ENCODE data around the gene ZNF609. TPM values are rescaled to one million over a fixed set of nuclear protein-coding genes. Genes with fewer than 3 reads are reported as not detected.
"Not testable (repeated sequence)": the region's sequence is repeated elsewhere in the genome, so short reads cannot be mapped to it uniquely, and the experiment has no call there.

Gene ZNF609
- total RNA-seq, 2 experiments from 2014 or later = 39.8 to 44.5 TPM

GRCh38 chr15:64476550-64476949, 16.2 kb downstream of the ZNF609 start:
- ATAC-seq = peak; percentile 63
- H3K27ac Mint-ChIP-seq = peak overlapping the region; percentile 51
- no peak overlapping the region for H3K4me3 Mint-ChIP-seq
- peaks cover 28% of the 10 kb centered on the region for H3K4me1 Mint-ChIP-seq
- CTCF ChIA-PET = interaction anchor here (1.1 kb wide), 1 partner anchor 13 kb away, joined by 3 read pairs; no protein-coding TSS in a partner anchor
- H3K36me3 Mint-ChIP-seq (ENCODE audit: low read depth) = peaks cover 17% of the 10 kb centered on the region
- POLR2A ChIA-PET = interaction anchor here (0.6 to 0.8 kb wide), 2 partner anchors 17 to 33 kb away, joined by 3 to 4 read pairs; no protein-coding TSS in a partner anchor
- no peak for DNase-seq
- intact Hi-C loops (cut with DNase I, micrococcal nuclease) = no loop called here
- H3K27me3 Mint-ChIP-seq = no peaks in the 10 kb centered on the region
- H3K9me3 Mint-ChIP-seq (ENCODE audit: low read depth) = no peaks in the 10 kb centered on the region

GRCh38 chr15:64478863-64479262, 18.5 kb downstream of the ZNF609 start:
- no peak overlapping the region for H3K4me3 Mint-ChIP-seq
- H3K27ac Mint-ChIP-seq = no peak overlapping the region
- no peaks in the 10 kb centered on the region for H3K9me3 Mint-ChIP-seq (ENCODE audit: low read depth)
- intact Hi-C loops (cut with DNase I, micrococcal nuclease) = no loop called here
- DNase-seq = no peak
- H3K36me3 Mint-ChIP-seq (ENCODE audit: low read depth) = peaks cover 16% of the 10 kb centered on the region
- POLR2A ChIA-PET = no interaction called here
- H3K4me1 Mint-ChIP-seq = peaks cover 32% of the 10 kb centered on the region
- no peaks in the 10 kb centered on the region for H3K27me3 Mint-ChIP-seq
- ATAC-seq = no peak
- CTCF ChIA-PET = interaction anchor here (0.6 kb wide), 1 partner anchor 11 kb away, joined by 3 read pairs; no protein-coding TSS in a partner anchor

GRCh38 chr15:64480891-64481290, 20.5 kb downstream of the ZNF609 start:
- POLR2A ChIA-PET = no interaction called here
- peaks cover 15% of the 10 kb centered on the region for H3K36me3 Mint-ChIP-seq (ENCODE audit: low read depth)
- H3K4me1 Mint-ChIP-seq = peaks cover 30% of the 10 kb centered on the region
- H3K27ac Mint-ChIP-seq = no peak overlapping the region
- DNase-seq (no peak), ATAC-seq (no peak)
- intact Hi-C loops (cut with DNase I, micrococcal nuclease) = no loop called here
- H3K4me3 Mint-ChIP-seq = no peak overlapping the region
- CTCF ChIA-PET = interaction anchor here (0.7 to 1.3 kb wide), 3 partner anchors 13 to 1242 kb away, joined by 3 to 4 read pairs (median 3); no protein-coding TSS in a partner anchor
- H3K27me3 Mint-ChIP-seq = no peaks in the 10 kb centered on the region
- H3K9me3 Mint-ChIP-seq (ENCODE audit: low read depth) = no peaks in the 10 kb centered on the region

GRCh38 chr15:64483749-64484148, 23.4 kb downstream of the ZNF609 start:
- Mint-ChIP-seq H3K36me3 (ENCODE audit: low read depth) (peaks cover 24% of the 10 kb centered on the region), H3K27me3 (no peaks in the 10 kb centered on the region), H3K4me1 (peaks cover 19% of the 10 kb centered on the region), H3K27ac (no peak overlapping the region), H3K4me3 (no peak overlapping the region), H3K9me3 (ENCODE audit: low read depth) (no peaks in the 10 kb centered on the region)
- CTCF ChIA-PET = interaction anchor here (0.6 to 0.9 kb wide), 4 partner anchors 53 to 536 kb away, joined by 3 to 5 read pairs (median 3); no protein-coding TSS in a partner anchor
- POLR2A ChIA-PET = no interaction called here
- no peak for DNase-seq
- no peak for ATAC-seq
- intact Hi-C loops (cut with DNase I, micrococcal nuclease) = no loop called here

GRCh38 chr15:64485796-64486195, 25.4 kb downstream of the ZNF609 start:
- Mint-ChIP-seq H3K36me3 (ENCODE audit: low read depth) (peaks cover 31% of the 10 kb centered on the region), H3K4me1 (peaks cover 20% of the 10 kb centered on the region), H3K27me3 (no peaks in the 10 kb centered on the region), H3K27ac (no peak overlapping the region), H3K4me3 (no peak overlapping the region), H3K9me3 (ENCODE audit: low read depth) (no peaks in the 10 kb centered on the region)
- CTCF ChIA-PET = interaction anchor here (0.9 kb wide), 1 partner anchor 13 kb away, joined by 3 read pairs; no protein-coding TSS in a partner anchor
- DNase-seq (no peak), ATAC-seq (peak; percentile 47)
- intact Hi-C loops (cut with DNase I, micrococcal nuclease) = no loop called here
- POLR2A ChIA-PET = no interaction called here

GRCh38 chr15:64490598-64491259, 30.4 kb downstream of the ZNF609 start:
- Mint-ChIP-seq H3K4me1 (peaks cover 43% of the 10 kb centered on the region), H3K27ac (no peak overlapping the region), H3K36me3 (ENCODE audit: low read depth) (peaks cover 35% of the 10 kb centered on the region), H3K4me3 (no peak overlapping the region), H3K9me3 (ENCODE audit: low read depth) (no peaks in the 10 kb centered on the region), H3K27me3 (no peaks in the 10 kb centered on the region)
- POLR2A ChIA-PET = interaction anchor here (0.6 kb wide), 1 partner anchor 17 kb away, joined by 15 read pairs; no protein-coding TSS in a partner anchor
- CTCF ChIA-PET = interaction anchor here (0.7 to 1.4 kb wide), 2 partner anchors 8 to 13 kb away, joined by 4 to 5 read pairs; no protein-coding TSS in a partner anchor
- DNase-seq (no peak), ATAC-seq (no peak)
- intact Hi-C loops (cut with DNase I, micrococcal nuclease) = no loop called here

- intact Hi-C loops (cut with DNase I, micrococcal nuclease) = no loop called here
- H3K4me3 Mint-ChIP-seq = no peak overlapping the region
- no peak overlapping the region for H3K27ac Mint-ChIP-seq
Observed at GRCh38 chr15:64493641-64494040, 33.3 kb downstream of the ZNF609 start.

GRCh38 chr15:64495968-64496367, 35.6 kb downstream of the ZNF609 start:
- ATAC-seq; DNase-seq; POLR2A ChIA-PET; CTCF ChIA-PET; H3K9me3 Mint-ChIP-seq (ENCODE audit: low read depth); intact Hi-C loops (cut with DNase I, micrococcal nuclease); H3K27me3 Mint-ChIP-seq; H3K4me3 Mint-ChIP-seq: not testable (repeated sequence)
- Mint-ChIP-seq H3K4me1 (peaks cover 78% of the 10 kb centered on the region), H3K36me3 (ENCODE audit: low read depth) (peaks cover 36% of the 10 kb centered on the region), H3K27ac (peak overlapping the region; percentile 7)

More at GRCh38 chr15:64493641-64494040, 33.3 kb downstream of the ZNF609 start:
- Mint-ChIP-seq H3K4me1 (peaks cover 61% of the 10 kb centered on the region), H3K36me3 (ENCODE audit: low read depth) (peaks cover 27% of the 10 kb centered on the region), H3K27me3 (no peaks in the 10 kb centered on the region), H3K9me3 (ENCODE audit: low read depth) (no peaks in the 10 kb centered on the region)
- DNase-seq = no peak
- ATAC-seq = no peak
- POLR2A ChIA-PET = interaction anchor here (0.6 kb wide), 1 partner anchor 17 kb away, joined by 8 read pairs; no protein-coding TSS in a partner anchor
- CTCF ChIA-PET = interaction anchor here (1.6 kb wide), 1 partner anchor 10 kb away, joined by 4 read pairs; no protein-coding TSS in a partner anchor

GRCh38 chr15:64500695-64501395, 40.5 kb downstream of the ZNF609 start:
- CTCF ChIA-PET = interaction anchor here (0.6 to 1.2 kb wide), 4 partner anchors 34 to 1854 kb away, joined by 3 read pairs; no protein-coding TSS in a partner anchor
- intact Hi-C loops (cut with DNase I, micrococcal nuclease) = no loop called here

GRCh38 chr15:64501396-64501715, 41.0 kb downstream of the ZNF609 start:
- no peaks in the 10 kb centered on the region for H3K9me3 Mint-ChIP-seq (ENCODE audit: low read depth)
- POLR2A ChIA-PET = interaction anchor here (0.7 to 0.9 kb wide), 2 partner anchors 9 to 114 kb away, joined by 3 to 6 read pairs; no protein-coding TSS in a partner anchor
- ATAC-seq = no peak
- intact Hi-C loops (cut with DNase I, micrococcal nuclease) = no loop called here
- peaks cover 83% of the 10 kb centered on the region for H3K4me1 Mint-ChIP-seq
- H3K36me3 Mint-ChIP-seq (ENCODE audit: low read depth) = peaks cover 30% of the 10 kb centered on the region
- no peak for DNase-seq
- no peak overlapping the region for H3K4me3 Mint-ChIP-seq
- CTCF ChIA-PET = interaction anchor here (0.8 to 1.2 kb wide), 3 partner anchors 35 to 94 kb away, joined by 3 read pairs; no protein-coding TSS in a partner anchor
- H3K27ac Mint-ChIP-seq = peak overlapping the region; percentile 3
- H3K27me3 Mint-ChIP-seq = no peaks in the 10 kb centered on the region

More at GRCh38 chr15:64500695-64501395, 40.5 kb downstream of the ZNF609 start:
- peaks cover 87% of the 10 kb centered on the region for H3K4me1 Mint-ChIP-seq
- DNase-seq = no peak
- H3K9me3 Mint-ChIP-seq (ENCODE audit: low read depth) = no peaks in the 10 kb centered on the region
- peaks cover 34% of the 10 kb centered on the region for H3K36me3 Mint-ChIP-seq (ENCODE audit: low read depth)
- no peak for ATAC-seq
- POLR2A ChIA-PET = interaction anchor here (0.7 to 0.9 kb wide), 2 partner anchors 9 to 115 kb away, joined by 3 to 6 read pairs; no protein-coding TSS in a partner anchor
- peak overlapping the region; percentile 3 for H3K27ac Mint-ChIP-seq
- H3K27me3 Mint-ChIP-seq = no peaks in the 10 kb centered on the region
- H3K4me3 Mint-ChIP-seq = no peak overlapping the region

GRCh38 chr15:64502151-64502550, 41.8 kb downstream of the ZNF609 start:
- ChIA-PET CTCF (no interaction called here), POLR2A (no interaction called here)
- Mint-ChIP-seq H3K4me1 (peaks cover 83% of the 10 kb centered on the region), H3K27me3 (no peaks in the 10 kb centered on the region), H3K4me3 (no peak overlapping the region), H3K9me3 (ENCODE audit: low read depth) (no peaks in the 10 kb centered on the region), H3K27ac (peak overlapping the region; percentile 71), H3K36me3 (ENCODE audit: low read depth) (peaks cover 33% of the 10 kb centered on the region)
- intact Hi-C loops (cut with DNase I, micrococcal nuclease) = no loop called here
- no peak for DNase-seq
- ATAC-seq = no peak

All from activated CD4-positive, alpha-beta T cell treated with anti-CD3 and anti-CD28 coated beads for 36 hours (primary cell).